T-helper 2 cell treated with Interferon-gamma antibody and Interleukin-4, amounts not matched to agents 5 μg/mL and 100 μg/mL, for 36 hours (primary cell): ENCODE results near the gene PDZD7.

Source experiments
- DNase-seq: peaks from one replicate; pipeline ENCODE4 v3.0.0; 2021; ENCODE audit warnings: low spot score
- H3K27ac Mint-ChIP-seq: one replicate; pipeline ENCODE4 v1.8.0; 2021; ENCODE audit warnings: mild to moderate bottlenecking, mixed read lengths
- H3K27me3 Mint-ChIP-seq: one replicate; pipeline ENCODE4 v1.8.0; 2021; ENCODE audit warnings: low read depth, mixed read lengths
- H3K36me3 Mint-ChIP-seq: one replicate; pipeline ENCODE4 v1.8.0; 2021; ENCODE audit warnings: low read depth, mixed read lengths
- H3K4me1 Mint-ChIP-seq: one replicate; pipeline ENCODE4 v1.8.0; 2021; ENCODE audit warnings: low read depth, mixed read lengths
- H3K4me3 Mint-ChIP-seq: one replicate; pipeline ENCODE4 v1.8.0; 2022; ENCODE audit warnings: mild to moderate bottlenecking, moderate library complexity, mixed read lengths
- H3K9me3 Mint-ChIP-seq: one replicate; pipeline ENCODE4 v1.8.0; 2021; ENCODE audit warnings: mixed read lengths

PDZD7 gene

GRCh38 chr10:100986952-100987684, 43.8 kb downstream of the PDZD7 start, which contains the start of the genes MRPL43 and TWNK:
TSS of gene MRPL43 (minus strand) at chr10:100987497. CDS start at chr10:100987443, 54 bp downstream.
TSS of gene TWNK (plus strand) at chr10:100987543. CDS start at chr10:100988211, 668 bp downstream.
- Mint-ChIP-seq H3K27me3 (no peaks in the 10 kb centered on the region), H3K27ac (peak within 1 kb of the TSS; percentile 84), H3K4me3 (peak within 1 kb of the TSS; percentile 96), H3K36me3 (peaks cover 26% of the 10 kb centered on the region), H3K9me3 (no peaks in the 10 kb centered on the region), H3K4me1 (peaks cover 20% of the 10 kb centered on the region)
- peak; percentile 82 for DNase-seq

DNA sequence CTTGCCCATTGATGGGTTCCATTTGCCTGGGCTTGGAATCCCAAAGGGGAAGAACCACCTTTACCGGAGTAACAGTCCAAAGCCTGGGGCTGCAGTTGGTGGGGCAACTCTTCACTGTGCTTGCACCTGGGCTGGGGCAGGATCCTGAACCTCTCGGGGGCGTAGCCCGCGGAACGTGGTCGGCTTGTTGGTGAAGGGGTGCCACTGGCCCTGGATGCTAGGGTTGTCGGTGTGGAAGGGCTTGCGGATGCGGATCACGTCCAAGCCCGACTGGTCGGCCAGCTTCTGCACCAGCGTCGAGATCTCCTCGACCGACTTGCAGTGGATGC, 44.3 kb downstream of the PDZD7 start:
- Mint-ChIP-seq H3K4me1 (peaks cover 20% of the 10 kb centered on the region), H3K9me3 (no peaks in the 10 kb centered on the region), H3K27ac (no peak overlapping the region), H3K4me3 (peak overlapping the region; percentile 96), H3K27me3 (no peaks in the 10 kb centered on the region), H3K36me3 (peaks cover 26% of the 10 kb centered on the region)
- no peak for DNase-seq

- H3K4me3 Mint-ChIP-seq, result no peak overlapping the region
Measured at GRCh38 chr10:100985336-100985735, 45.6 kb downstream of the PDZD7 start.

DNA sequence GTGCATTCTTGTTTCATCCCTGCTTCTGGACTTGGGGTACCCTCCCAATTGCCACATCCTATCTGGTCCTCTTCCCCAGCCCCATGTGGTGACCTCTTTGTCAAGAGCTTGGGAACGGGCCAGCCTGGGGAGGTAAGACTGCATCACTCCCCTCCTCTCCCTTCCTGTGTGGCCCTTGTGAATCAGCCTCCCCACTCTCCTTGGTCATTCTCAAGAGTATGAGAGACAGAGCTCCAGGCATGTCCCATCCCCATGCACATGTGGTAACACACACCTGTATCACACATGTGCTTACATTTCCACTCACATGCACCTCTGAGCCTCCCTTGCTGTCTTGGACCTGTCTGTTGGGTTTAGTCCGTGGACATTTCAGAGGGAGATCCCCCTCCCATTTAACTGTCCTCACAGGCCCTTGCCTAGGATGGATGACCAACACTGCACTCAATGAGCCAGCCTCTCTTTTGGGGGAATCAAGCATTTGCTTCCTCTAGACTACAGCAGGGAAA, 46.2 kb downstream of the PDZD7 start:
- no peak overlapping the region for H3K27ac Mint-ChIP-seq
- peaks cover 13% of the 10 kb centered on the region for H3K36me3 Mint-ChIP-seq
- no peaks in the 10 kb centered on the region for H3K9me3 Mint-ChIP-seq
- no peak for DNase-seq
- H3K27me3 Mint-ChIP-seq, result no peaks in the 10 kb centered on the region
- no peak overlapping the region for H3K4me3 Mint-ChIP-seq
- H3K4me1 Mint-ChIP-seq, result peaks cover 16% of the 10 kb centered on the region

More at GRCh38 chr10:100985336-100985735, 45.6 kb downstream of the PDZD7 start:
- no peak for DNase-seq
- Mint-ChIP-seq H3K9me3 (no peaks in the 10 kb centered on the region), H3K36me3 (peaks cover 15% of the 10 kb centered on the region), H3K4me1 (peaks cover 16% of the 10 kb centered on the region), H3K27ac (no peak overlapping the region), H3K27me3 (no peaks in the 10 kb centered on the region)

DNA sequence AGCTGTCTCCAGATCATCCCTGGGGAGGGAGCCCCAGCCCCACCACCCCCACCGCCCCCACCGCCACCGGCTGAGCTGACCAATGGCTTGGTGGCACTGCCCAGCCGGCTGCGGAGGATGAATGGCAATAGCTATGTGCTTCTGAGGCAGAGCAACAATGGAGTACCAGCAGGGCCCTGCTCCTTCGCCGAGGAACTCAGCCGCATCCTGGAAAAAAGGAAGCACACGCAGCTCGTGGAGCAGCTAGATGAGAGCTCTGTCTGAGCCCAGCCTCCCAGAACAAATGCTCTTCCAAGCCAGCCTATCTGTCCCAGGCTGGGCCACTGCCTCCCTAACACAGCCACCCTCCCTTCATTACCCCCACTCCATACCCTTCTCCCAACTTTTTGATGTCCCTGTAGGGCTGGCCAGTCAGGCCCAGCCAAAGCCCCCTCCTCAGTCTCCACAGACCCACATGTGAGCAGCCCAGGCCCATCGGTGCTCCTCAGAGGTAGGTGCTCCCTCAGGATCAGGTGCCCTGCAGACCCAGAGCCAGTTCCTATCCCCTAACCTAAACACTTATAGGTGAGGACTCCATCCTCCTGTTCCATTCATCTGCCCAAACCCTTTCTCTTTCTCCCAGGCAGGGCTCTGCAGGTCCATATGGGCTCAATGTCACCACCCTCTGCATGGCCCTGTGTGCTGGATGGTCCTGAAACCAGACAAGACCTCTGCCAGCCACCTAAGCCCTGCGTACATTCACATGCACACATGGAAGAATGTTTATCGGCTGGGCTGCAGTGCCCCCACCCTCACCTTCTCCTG, 46.9 kb downstream of the PDZD7 start:
- DNase-seq, result no peak
- H3K36me3 Mint-ChIP-seq, result peaks cover 8% of the 10 kb centered on the region

GRCh38 chr10:100982916-100983830, 47.8 kb downstream of the PDZD7 start:
- Mint-ChIP-seq H3K36me3 (peaks cover 8% of the 10 kb centered on the region), H3K9me3 (no peaks in the 10 kb centered on the region), H3K27ac (no peak overlapping the region), H3K4me1 (peaks cover 16% of the 10 kb centered on the region), H3K27me3 (no peaks in the 10 kb centered on the region), H3K4me3 (no peak overlapping the region)
- no peak for DNase-seq

More for the DNA sequence above, 46.9 kb downstream of the PDZD7 start:
- peaks cover 16% of the 10 kb centered on the region for H3K4me1 Mint-ChIP-seq
- no peaks in the 10 kb centered on the region for H3K9me3 Mint-ChIP-seq
- no peaks in the 10 kb centered on the region for H3K27me3 Mint-ChIP-seq
- no peak overlapping the region for H3K4me3 Mint-ChIP-seq
- no peak overlapping the region for H3K27ac Mint-ChIP-seq

DNA sequence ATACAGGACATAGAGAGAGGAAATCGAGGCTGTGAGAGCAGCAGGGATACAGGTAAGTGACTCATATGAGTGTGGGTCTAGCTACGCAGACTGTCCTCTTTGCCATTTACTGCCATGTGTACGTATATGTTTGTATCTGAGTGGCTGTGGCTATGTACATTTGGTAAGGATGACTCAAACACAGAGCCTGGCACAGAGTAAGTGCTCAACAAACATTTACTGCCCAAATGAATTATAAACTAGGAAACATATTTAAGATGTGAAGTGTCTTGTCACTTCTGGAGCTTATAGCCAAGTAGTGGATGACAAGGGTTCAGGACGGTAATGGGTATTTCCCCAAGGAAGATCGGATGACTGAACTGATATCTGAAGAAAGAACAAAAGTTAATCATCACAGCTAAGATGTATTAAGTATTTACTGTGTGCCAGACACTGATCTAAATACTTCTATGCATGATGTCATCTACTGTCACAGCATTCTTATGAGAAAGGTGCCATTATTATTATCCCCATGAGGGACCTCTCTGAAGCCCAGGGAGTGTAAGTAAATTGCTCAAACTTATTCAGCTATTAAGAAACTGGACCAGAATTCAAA, 49.7 kb downstream of the PDZD7 start:
- H3K27me3 Mint-ChIP-seq, result no peaks in the 10 kb centered on the region
- H3K4me1 Mint-ChIP-seq, result peaks cover 6% of the 10 kb centered on the region
- DNase-seq, result no peak
- no peak overlapping the region for H3K4me3 Mint-ChIP-seq
- H3K36me3 Mint-ChIP-seq, result no peaks in the 10 kb centered on the region
- no peaks in the 10 kb centered on the region for H3K9me3 Mint-ChIP-seq
- H3K27ac Mint-ChIP-seq, result no peak overlapping the region

- no peak for DNase-seq
- H3K36me3 Mint-ChIP-seq, result no peaks in the 10 kb centered on the region
- no peak overlapping the region for H3K4me3 Mint-ChIP-seq
- H3K9me3 Mint-ChIP-seq, result no peaks in the 10 kb centered on the region
- H3K4me1 Mint-ChIP-seq, result peaks cover 3% of the 10 kb centered on the region
- no peaks in the 10 kb centered on the region for H3K27me3 Mint-ChIP-seq
- no peak overlapping the region for H3K27ac Mint-ChIP-seq
Measured at GRCh38 chr10:100980711-100981110, 50.2 kb downstream of the PDZD7 start.

- Mint-ChIP-seq H3K9me3 (no peaks in the 10 kb centered on the region), H3K36me3 (no peaks in the 10 kb centered on the region), H3K4me3 (no peak overlapping the region), H3K27ac (no peak overlapping the region), H3K27me3 (no peaks in the 10 kb centered on the region), H3K4me1 (no peaks in the 10 kb centered on the region)
- DNase-seq, result no peak
Measured at GRCh38 chr10:100980311-100980710, 50.6 kb downstream of the PDZD7 start.

DNA sequence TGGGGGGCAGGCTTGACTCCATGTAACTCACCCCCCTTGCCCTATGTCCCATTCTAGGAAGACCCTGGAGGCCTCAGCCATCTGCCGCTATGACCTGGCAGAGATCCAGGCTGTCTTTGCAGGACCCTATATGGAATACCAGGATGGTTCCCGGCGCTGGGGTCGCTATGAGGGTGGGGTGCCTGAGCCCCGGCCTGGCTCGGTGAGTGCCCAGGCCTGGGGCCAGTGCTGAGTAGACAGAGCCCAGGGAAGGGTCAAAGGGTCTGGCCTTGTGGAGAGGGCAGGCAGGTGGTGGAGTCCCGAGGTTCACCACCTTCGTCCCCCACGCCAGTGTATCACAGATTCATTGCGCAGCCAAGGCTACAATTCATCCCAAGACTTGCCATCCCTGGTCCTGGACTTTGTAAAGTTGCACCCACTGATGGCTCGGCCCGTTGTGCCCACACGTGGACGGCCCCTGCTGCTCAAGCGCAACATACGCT, 51.1 kb downstream of the PDZD7 start:
- DNase-seq, result no peak
- Mint-ChIP-seq H3K27ac (no peak overlapping the region), H3K4me3 (no peak overlapping the region), H3K9me3 (no peaks in the 10 kb centered on the region), H3K4me1 (no peaks in the 10 kb centered on the region), H3K36me3 (no peaks in the 10 kb centered on the region), H3K27me3 (no peaks in the 10 kb centered on the region)

DNA sequence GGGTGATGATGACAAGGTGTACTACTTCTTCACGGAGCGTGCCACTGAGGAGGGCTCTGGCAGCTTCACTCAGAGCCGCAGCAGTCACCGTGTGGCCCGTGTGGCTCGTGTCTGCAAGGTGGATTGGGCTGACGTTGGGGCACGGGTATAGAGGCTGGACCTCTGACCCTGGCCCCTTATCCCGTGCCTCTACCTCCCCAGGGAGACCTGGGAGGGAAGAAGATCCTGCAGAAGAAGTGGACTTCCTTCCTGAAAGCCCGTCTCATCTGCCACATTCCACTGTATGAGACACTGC, 52.1 kb downstream of the PDZD7 start:
- no peak for DNase-seq
- Mint-ChIP-seq H3K27ac (no peak overlapping the region), H3K9me3 (no peaks in the 10 kb centered on the region), H3K36me3 (no peaks in the 10 kb centered on the region), H3K4me1 (no peaks in the 10 kb centered on the region), H3K4me3 (no peak overlapping the region), H3K27me3 (no peaks in the 10 kb centered on the region)

DNA sequence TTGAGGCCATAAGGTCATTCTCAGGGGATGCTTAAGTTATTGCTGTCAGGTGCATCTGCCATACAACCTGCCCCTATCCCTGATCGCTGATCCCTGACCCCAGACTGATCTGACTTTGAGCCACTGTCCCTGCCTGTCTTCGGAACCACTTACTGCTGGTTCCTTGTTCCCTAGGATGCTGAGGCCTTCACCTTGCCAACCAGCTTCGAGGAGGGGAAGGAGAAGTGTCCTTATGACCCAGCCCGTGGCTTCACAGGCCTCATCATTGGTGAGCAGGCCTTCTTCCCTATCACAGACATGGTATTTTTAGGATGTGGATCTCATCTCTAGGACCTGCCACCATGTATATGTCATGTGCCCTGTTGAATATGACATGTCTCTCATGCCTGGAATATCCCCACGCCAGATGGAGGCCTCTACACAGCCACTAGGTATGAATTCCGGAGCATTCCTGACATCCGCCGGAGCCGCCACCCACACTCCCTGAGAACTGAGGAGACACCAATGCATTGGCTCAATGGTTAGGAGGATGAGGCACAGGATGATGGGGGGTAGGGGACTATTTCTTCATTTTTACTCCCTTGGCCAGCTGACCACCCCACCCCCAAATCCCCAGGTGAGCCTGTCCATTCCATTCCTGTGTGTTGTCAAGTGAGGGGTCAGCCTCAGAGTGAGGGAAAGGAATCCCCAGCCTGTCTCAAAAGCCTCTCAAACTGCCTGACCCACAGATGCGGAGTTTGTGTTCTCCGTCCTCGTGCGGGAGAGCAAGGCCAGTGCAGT, 52.6 kb downstream of the PDZD7 start:
- H3K4me3 Mint-ChIP-seq, result no peak overlapping the region
- H3K27ac Mint-ChIP-seq, result no peak overlapping the region
- DNase-seq, result no peak
- H3K27me3 Mint-ChIP-seq, result no peaks in the 10 kb centered on the region
- no peaks in the 10 kb centered on the region for H3K4me1 Mint-ChIP-seq
- no peaks in the 10 kb centered on the region for H3K9me3 Mint-ChIP-seq
- no peaks in the 10 kb centered on the region for H3K36me3 Mint-ChIP-seq

GRCh38 chr10:100977436-100977835, 53.5 kb downstream of the PDZD7 start:
- Mint-ChIP-seq H3K27ac (no peak overlapping the region), H3K4me1 (no peaks in the 10 kb centered on the region), H3K4me3 (no peak overlapping the region), H3K27me3 (no peaks in the 10 kb centered on the region), H3K9me3 (no peaks in the 10 kb centered on the region), H3K36me3 (no peaks in the 10 kb centered on the region)
- no peak for DNase-seq
